Common myeloid progenitor, CD34-positive (primary cell): ENCODE results near the gene ANO2.

ENCODE experiments used
- CTCF ChIA-PET: fragments of 350-600 bp; sonication (Branson Sonifier 250); formaldehyde crosslinking; loops from one replicate; lab custom pipeline; 2021; ENCODE audit warnings: antibody characterized with exemption; lab: Charles Lee
- POLR2A ChIA-PET: fragments of 350-600 bp; sonication (Branson Sonifier 250); formaldehyde crosslinking; loops from one replicate; lab custom pipeline; 2021; ENCODE audit warnings: antibody characterized with exemption; lab: Charles Lee
- DNase-seq, 3 donors: peaks; one replicate each; pipeline versions ENCODE4 v3.0.0 to v3.0.0-alpha.2; 2013
- H3K27ac ChIP-seq, 2 experiments: 1 replicate in 1 of 2; 2 replicates in 1 of 2; pipeline ENCODE4 v1.7.0; 2013; ENCODE audit warnings: inconsistent platforms in 2 of 2, low read length in 2 of 2, mild to moderate bottlenecking in 2 of 2, low read depth in 1 of 2, moderate library complexity in 1 of 2; ENCODE audit not compliant: severe bottlenecking in 2 of 2, insufficient read depth in 1 of 2, poor library complexity in 1 of 2
- H3K27me3 ChIP-seq, 5 experiments: replicated peaks in 2 of 5; 1 replicate in 3 of 5; 2 replicates in 2 of 5; pipeline versions ENCODE4 v1.6.1 to v1.7.0; 2013; ENCODE audit warnings: low read length in 4 of 5, mild to moderate bottlenecking in 2 of 5, moderate library complexity in 2 of 5, inconsistent platforms in 1 of 5; ENCODE audit not compliant: insufficient read depth in 5 of 5, control insufficient read depth in 4 of 5
- H3K36me3 ChIP-seq, 4 experiments: 1 replicate in 2 of 4; 2 replicates in 2 of 4; pipeline versions ENCODE4 v1.6.1 to v1.7.0; 2013; ENCODE audit warnings: low read length in 3 of 4, control low read depth in 1 of 4, mild to moderate bottlenecking in 1 of 4; ENCODE audit not compliant: control insufficient read depth in 4 of 4, insufficient read depth in 4 of 4
- H3K4me1 ChIP-seq, 4 experiments: 1 replicate in 3 of 4; 2 replicates in 1 of 4; pipeline versions ENCODE4 v1.6.1 to v1.7.1; 2013; ENCODE audit warnings: low read length in 3 of 4, mild to moderate bottlenecking in 3 of 4, control low read depth in 1 of 4, inconsistent platforms in 1 of 4, moderate library complexity in 1 of 4; ENCODE audit not compliant: control insufficient read depth in 4 of 4, insufficient read depth in 4 of 4; ENCODE audit errors: control extremely low read depth in 1 of 4
- H3K4me3 ChIP-seq, 7 experiments: 1 replicate in 4 of 7; 2 replicates in 3 of 7; pipeline versions ENCODE4 v1.5.1 to v1.7.0; 2013; ENCODE audit warnings: mild to moderate bottlenecking in 7 of 7, low read length in 6 of 7, moderate library complexity in 6 of 7, inconsistent platforms in 2 of 7, low read depth in 2 of 7, control low read depth in 1 of 7; ENCODE audit not compliant: insufficient read depth in 4 of 7, control insufficient read depth in 1 of 7; ENCODE audit errors: extremely low read depth in 1 of 7
- H3K9me3 ChIP-seq, 5 experiments: 1 replicate in 4 of 5; 2 replicates in 1 of 5; pipeline versions ENCODE4 v1.6.1 to v1.7.1; 2013; ENCODE audit warnings: low read length in 4 of 5, mild to moderate bottlenecking in 2 of 5, inconsistent platforms in 1 of 5, low read depth in 1 of 5, moderate library complexity in 1 of 5; ENCODE audit not compliant: control insufficient read depth in 4 of 5, insufficient read depth in 2 of 5; ENCODE audit errors: control extremely low read depth in 1 of 5
- WGBS: methylation state at CpG from one replicate; pipeline ENCODE4 v1.1.5; 2013; ENCODE audit not compliant: insufficient coverage; 5-methylcytosine and 5-hydroxymethylcytosine counted together

Gene ANO2

DNA sequence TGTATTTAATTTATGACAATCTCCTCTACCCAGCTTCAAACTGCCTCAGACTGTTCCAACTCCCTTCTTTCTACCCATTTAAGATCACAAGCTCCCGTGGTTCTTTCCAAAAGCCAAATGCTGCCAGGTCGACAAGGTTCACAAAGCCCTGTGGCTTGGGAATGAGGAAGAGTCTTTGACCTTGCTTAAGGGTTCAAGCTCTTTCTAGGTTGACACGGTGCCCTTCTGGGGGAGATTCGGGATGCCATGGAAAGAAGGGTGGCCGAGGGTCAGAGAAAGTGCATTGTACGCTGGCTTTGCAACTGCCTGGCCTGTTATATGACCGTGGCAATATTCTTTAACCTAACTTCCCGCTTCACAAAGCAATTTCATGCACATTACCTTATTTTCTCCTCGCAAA, 239.3 kb downstream of the ANO2 start:
- Histone ChIP-seq H3K9me3 (no peaks in the 10 kb centered on the region), H3K27me3 (peaks cover 0 to 1% (median 0%) of the 10 kb centered on the region in 5 experiments), H3K36me3 (no peaks in the 10 kb centered on the region), H3K27ac (no peak overlapping the region), H3K4me3 (no peak overlapping the region), H3K4me1 (no peaks in the 10 kb centered on the region)
- POLR2A ChIA-PET: no interaction called here
- WGBS: 91% methylated on average over 9 of the region's 9 CpGs
- CTCF ChIA-PET: interaction anchor here (1.4 kb wide), 1 partner anchor 10 kb away, joined by 4 read pairs; no protein-coding TSS in a partner anchor
- DNase-seq: no peak

DNA sequence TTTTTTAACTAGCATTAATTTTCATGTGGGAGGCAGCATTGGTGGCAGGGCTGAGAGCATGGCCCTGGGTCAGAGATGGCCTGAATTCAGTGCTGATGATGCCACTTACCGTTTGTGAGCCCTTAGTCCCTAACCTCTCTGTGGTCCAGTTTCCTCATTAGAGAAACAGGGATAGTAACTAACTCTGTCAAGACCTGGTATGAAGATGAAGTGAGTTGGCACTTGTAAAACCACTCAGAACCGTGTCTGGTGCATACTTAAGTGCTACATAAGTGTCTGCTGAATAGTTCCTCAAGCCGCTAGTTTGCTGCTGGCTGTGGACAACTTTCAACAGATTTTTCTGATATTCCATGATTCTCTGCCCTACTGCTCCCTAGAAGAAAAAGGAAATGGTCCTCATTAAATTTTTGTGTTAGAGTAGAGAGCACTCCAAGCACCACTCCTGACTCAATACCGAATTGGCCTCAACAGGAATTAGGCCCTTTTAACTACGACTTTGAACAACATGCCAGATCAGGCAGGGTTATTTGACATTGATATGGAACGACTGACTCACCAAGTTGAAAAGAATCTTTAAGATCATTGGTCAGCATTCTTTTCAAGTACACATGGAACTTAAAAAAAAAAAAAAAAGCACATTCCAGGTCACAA, 250.2 kb downstream of the ANO2 start:
- no peak overlapping the region for H3K4me3 ChIP-seq
- H3K27me3 ChIP-seq: no peaks in the 10 kb centered on the region
- POLR2A ChIA-PET: no interaction called here
- H3K27ac ChIP-seq: no peak overlapping the region
- no peak for DNase-seq
- CTCF ChIA-PET: no interaction called here
- no peaks in the 10 kb centered on the region for H3K4me1 ChIP-seq
- H3K36me3 ChIP-seq: no peaks in the 10 kb centered on the region
- H3K9me3 ChIP-seq: peaks cover 0 to 5% (median 0%) of the 10 kb centered on the region in 5 experiments
- WGBS: 83% methylated on average over 5 of the region's 6 CpGs

DNA sequence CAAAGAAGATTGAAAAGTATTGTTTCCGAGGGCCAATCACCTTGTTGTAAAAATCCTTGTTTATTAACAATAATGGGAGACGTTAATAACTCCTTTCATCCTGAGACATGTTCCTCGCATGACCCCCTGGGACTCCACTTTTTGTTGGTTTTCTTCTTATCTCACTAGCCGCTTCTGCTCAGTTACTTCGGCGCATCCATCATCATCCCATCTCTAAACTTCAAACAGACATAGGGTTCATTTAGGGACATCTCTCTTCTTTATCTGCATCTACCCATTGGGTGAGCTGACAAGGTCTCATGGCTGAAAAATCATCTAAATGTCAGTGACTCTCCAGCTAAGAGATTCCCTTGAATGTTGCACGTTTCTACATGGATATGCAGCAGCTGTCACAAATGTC, 252.2 kb downstream of the ANO2 start:
- Histone ChIP-seq H3K4me1 (no peaks in the 10 kb centered on the region), H3K4me3 (no peak overlapping the region), H3K27me3 (no peaks in the 10 kb centered on the region), H3K36me3 (no peaks in the 10 kb centered on the region), H3K9me3 (peaks cover 0 to 3% (median 0%) of the 10 kb centered on the region in 5 experiments), H3K27ac (no peak overlapping the region)
- DNase-seq: no peak
- CTCF ChIA-PET: interaction anchor here (1.3 kb wide), 1 partner anchor 23 kb away, joined by 3 read pairs; no protein-coding TSS in a partner anchor
- POLR2A ChIA-PET: no interaction called here
- 98% methylated on average over 7 of the region's 7 CpGs for WGBS

DNA sequence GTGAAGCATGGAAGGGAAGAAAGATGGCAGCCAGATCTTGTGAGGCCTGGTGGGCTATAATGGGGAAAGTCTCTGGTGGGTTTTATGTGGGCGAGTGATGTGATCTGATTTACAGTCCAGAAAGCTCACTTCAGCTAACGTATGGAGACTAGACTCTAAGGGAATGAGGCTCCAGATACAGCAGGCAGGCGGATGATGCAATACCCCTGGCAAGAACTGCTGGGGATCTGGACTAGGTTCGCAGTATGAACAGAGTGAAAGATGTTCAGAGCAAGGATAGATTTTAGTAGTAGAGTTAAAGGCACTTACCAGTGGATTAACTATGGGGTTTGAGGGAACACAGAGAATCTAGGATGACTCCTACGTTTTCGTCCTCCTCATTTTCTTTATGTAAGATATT, 253.1 kb downstream of the ANO2 start:
- Histone ChIP-seq H3K36me3 (no peaks in the 10 kb centered on the region), H3K4me1 (no peaks in the 10 kb centered on the region), H3K27ac (no peak overlapping the region), H3K27me3 (no peaks in the 10 kb centered on the region), H3K9me3 (no peaks in the 10 kb centered on the region), H3K4me3 (no peak overlapping the region)
- POLR2A ChIA-PET: no interaction called here
- 83% methylated on average over 6 of the region's 6 CpGs for WGBS
- no peak for DNase-seq
- CTCF ChIA-PET: interaction anchor here (1.3 kb wide), 1 partner anchor 24 kb away, joined by 3 read pairs; no protein-coding TSS in a partner anchor

DNA sequence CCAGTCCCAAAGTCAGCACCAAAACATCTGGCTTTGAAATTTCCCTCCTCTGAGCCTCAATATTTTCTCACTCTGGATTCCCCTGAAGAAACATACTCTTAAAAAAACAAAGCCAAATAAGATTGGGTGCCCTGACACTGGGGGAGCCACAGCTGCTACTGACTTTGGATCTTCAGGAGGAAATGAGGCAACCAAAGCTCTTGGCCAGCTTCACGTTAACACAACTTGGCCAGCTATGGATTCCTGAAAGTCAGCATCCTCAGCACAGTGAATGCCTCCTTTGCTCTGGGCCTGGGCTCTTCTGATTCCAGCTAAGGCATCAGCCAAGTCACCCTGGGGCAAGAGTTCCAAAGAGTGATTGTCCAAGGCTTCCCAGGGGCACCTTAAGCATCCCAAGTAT, 254.8 kb downstream of the ANO2 start:
- no peak overlapping the region for H3K27ac ChIP-seq
- no peaks in the 10 kb centered on the region for H3K4me1 ChIP-seq
- H3K9me3 ChIP-seq: no peaks in the 10 kb centered on the region
- no peaks in the 10 kb centered on the region for H3K27me3 ChIP-seq
- no peak overlapping the region for H3K4me3 ChIP-seq
- 83% methylated on average over 1 of the region's 1 CpG for WGBS
- ChIA-PET POLR2A (no interaction called here), CTCF (interaction anchor here (1.2 to 1.5 kb wide), 2 partner anchors 13 to 39 kb away, joined by 3 to 5 read pairs; no protein-coding TSS in a partner anchor)
- no peaks in the 10 kb centered on the region for H3K36me3 ChIP-seq
- no peak for DNase-seq

DNA sequence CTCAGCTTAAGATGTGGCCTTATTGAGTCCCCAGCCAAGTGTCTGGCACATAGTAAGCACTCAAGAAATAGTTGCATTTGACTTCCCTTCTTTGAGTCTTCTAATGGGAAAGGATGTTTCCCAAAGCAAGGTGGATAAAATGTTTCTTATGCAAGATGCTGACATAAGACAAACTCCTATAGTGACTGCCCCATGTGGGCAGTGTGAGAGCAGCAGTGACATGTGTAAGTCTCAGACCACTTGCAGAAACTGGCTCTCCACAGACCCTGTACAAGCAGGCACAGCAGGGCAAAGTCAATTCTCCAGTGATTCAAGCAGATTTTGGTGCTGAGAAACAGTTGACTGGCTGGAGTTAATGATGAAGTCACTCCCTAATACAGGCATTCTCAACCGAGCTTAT, 255.3 kb downstream of the ANO2 start:
- no peak overlapping the region for H3K4me3 ChIP-seq
- H3K9me3 ChIP-seq: no peaks in the 10 kb centered on the region
- H3K27me3 ChIP-seq: no peaks in the 10 kb centered on the region
- H3K4me1 ChIP-seq: no peaks in the 10 kb centered on the region
- ChIA-PET POLR2A (no interaction called here), CTCF (interaction anchor here (1.2 to 1.5 kb wide), 2 partner anchors 14 to 40 kb away, joined by 3 to 5 read pairs; no protein-coding TSS in a partner anchor)
- peak in 2 of 3 donors; percentile 9 to 15 for DNase-seq
- no peak overlapping the region for H3K27ac ChIP-seq
- WGBS: 100% methylated on average over 1 of the region's 1 CpG
- no peaks in the 10 kb centered on the region for H3K36me3 ChIP-seq

DNA sequence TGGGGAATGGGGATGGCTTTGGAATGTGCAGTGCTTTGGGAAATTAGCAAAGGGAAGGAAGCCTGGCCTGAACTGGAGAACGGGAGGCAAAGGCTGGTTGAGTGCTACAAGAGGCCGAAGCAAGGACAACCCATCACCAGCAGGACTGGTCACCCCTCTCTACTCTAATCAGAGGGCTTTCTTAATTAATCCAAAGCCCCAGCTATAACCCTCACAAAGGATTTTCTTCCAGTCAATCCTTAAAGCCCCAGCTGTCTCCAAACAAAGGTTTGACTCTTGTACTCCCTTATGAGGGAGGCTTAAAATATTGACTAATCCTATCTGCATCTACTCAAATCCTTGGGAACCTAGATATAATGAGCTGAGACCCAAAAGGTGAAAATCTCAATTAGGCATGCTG, 256.8 kb downstream of the ANO2 start:
- no peaks in the 10 kb centered on the region for H3K9me3 ChIP-seq
- CTCF ChIA-PET: no interaction called here
- H3K36me3 ChIP-seq: no peaks in the 10 kb centered on the region
- DNase-seq: no peak
- POLR2A ChIA-PET: no interaction called here
- WGBS: 100% methylated on average over 2 of the region's 2 CpGs
- H3K27me3 ChIP-seq: no peaks in the 10 kb centered on the region
- H3K27ac ChIP-seq: no peak overlapping the region
- no peaks in the 10 kb centered on the region for H3K4me1 ChIP-seq
- H3K4me3 ChIP-seq: no peak overlapping the region
